Dedifferentiated amniotic fluid mesenchymal stem cell (primary cell): ENCODE data around the gene ORC3.
"Not testable (repeated sequence)": the region's sequence is repeated elsewhere in the genome, so short reads cannot be mapped to it uniquely, and the experiment has no call there.

Experiments
- DNase-seq: peaks from one replicate; pipeline ENCODE4 v3.0.0-alpha.2; 2016; ENCODE audit errors: extremely low spot score

Gene ORC3

GRCh38 chr6:87600576-87600975, 10.6 kb downstream of the ORC3 start:
- DNase-seq, result no peak

GRCh38 chr6:87606199-87606598, 16.3 kb downstream of the ORC3 start:
- DNase-seq, result no peak

- DNase-seq, result no peak
These were observed 18.9 kb downstream of the ORC3 start for GRCh38 chr6:87608802-87609201.

GRCh38 chr6:87613018-87613417, 23.1 kb downstream of the ORC3 start:
- not testable (repeated sequence) for DNase-seq

GRCh38 chr6:87617405-87617804, 27.5 kb downstream of the ORC3 start:
- no peak for DNase-seq

- no peak for DNase-seq
These were observed 28.6 kb downstream of the ORC3 start for GRCh38 chr6:87618531-87618930.

- DNase-seq, result peak; percentile 46
These were observed 33.3 kb downstream of the ORC3 start for GRCh38 chr6:87623248-87623647.

GRCh38 chr6:87628424-87628823, 38.5 kb downstream of the ORC3 start:
- no peak for DNase-seq

GRCh38 chr6:87628881-87629280, 38.9 kb downstream of the ORC3 start:
- no peak for DNase-seq

- no peak for DNase-seq
These were observed 40.8 kb downstream of the ORC3 start for GRCh38 chr6:87630746-87631145.

- no peak for DNase-seq
These were observed 43.9 kb downstream of the ORC3 start for GRCh38 chr6:87633851-87634250.

- no peak for DNase-seq
These were observed 46.4 kb downstream of the ORC3 start for GRCh38 chr6:87636315-87636714.

- no peak for DNase-seq
These were observed 47.2 kb downstream of the ORC3 start for GRCh38 chr6:87637106-87637505.

GRCh38 chr6:87639373-87639772, 49.4 kb downstream of the ORC3 start:
- DNase-seq, result no peak

GRCh38 chr6:87641065-87641692, 51.2 kb downstream of the ORC3 start:
- DNase-seq, result no peak

- DNase-seq, result no peak
These were observed 55.1 kb downstream of the ORC3 start for GRCh38 chr6:87645080-87645479.

- DNase-seq, result no peak
These were observed 63.4 kb downstream of the ORC3 start for GRCh38 chr6:87653074-87653962.

GRCh38 chr6:87654122-87654521, 64.2 kb downstream of the ORC3 start:
- no peak for DNase-seq

- DNase-seq, result no peak
These were observed 65.0 kb downstream of the ORC3 start for GRCh38 chr6:87654875-87655454.

GRCh38 chr6:87655824-87656223, 65.9 kb downstream of the ORC3 start:
- DNase-seq, result no peak

GRCh38 chr6:87656857-87657256, 66.9 kb downstream of the ORC3 start:
- no peak for DNase-seq

GRCh38 chr6:87658516-87658915, 68.6 kb downstream of the ORC3 start:
- DNase-seq, result no peak
